GM20431 (cell line): Measurements from ENCODE around the gene FYCO1.

Experiments used
- in situ Hi-C: fragments of 300-500 bp; cut with MseI, MboI; formaldehyde crosslinking; loops from one replicate; pipeline ENCODE4 v1.15.0; 2020; ENCODE audit warnings: low sequenced_read_pairs; ENCODE audit not compliant: unreplicated experiment

Gene FYCO1

DNA sequence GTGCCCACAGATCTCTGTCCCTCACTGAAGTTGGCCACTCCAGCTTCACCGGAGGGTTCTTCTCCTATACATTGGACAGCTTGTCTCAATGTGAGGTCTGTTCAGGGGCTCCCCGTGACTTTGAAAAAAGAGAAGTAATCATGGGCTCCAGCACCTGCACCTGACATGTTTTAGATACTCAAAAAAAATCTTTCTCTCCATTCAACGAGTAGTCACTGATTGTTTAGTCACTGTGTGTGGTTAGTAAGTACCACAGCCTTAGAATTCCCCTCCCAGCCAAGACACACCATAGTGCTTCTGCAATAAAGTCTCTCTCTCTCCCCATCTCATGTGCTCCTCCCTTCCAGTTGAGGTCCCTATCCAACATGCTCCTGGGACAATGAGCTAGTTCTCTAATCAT is 90.7 kb downstream of the FYCO1 start:
- in situ Hi-C loops: no loop called here

DNA sequence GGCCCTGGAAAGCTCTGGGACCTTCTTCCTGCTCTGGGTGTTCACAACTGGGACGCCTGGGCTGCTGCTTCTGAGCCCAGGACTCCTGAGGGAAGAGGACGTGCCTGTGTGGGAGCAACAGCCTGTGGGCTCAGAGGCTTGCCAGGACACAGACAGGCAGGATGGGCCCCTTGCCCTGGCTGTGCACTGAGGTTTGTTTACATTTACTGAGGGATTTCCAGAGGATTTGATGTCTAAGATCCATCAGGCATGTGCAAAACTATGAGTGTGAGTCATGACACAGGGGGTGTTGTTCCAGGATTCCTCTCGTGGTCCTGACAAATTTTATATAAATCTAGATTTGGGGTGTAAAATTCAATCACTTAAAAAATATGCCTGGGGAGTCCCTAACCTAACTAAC is 98.7 kb downstream of the FYCO1 start:
- in situ Hi-C loops: no loop called here

DNA sequence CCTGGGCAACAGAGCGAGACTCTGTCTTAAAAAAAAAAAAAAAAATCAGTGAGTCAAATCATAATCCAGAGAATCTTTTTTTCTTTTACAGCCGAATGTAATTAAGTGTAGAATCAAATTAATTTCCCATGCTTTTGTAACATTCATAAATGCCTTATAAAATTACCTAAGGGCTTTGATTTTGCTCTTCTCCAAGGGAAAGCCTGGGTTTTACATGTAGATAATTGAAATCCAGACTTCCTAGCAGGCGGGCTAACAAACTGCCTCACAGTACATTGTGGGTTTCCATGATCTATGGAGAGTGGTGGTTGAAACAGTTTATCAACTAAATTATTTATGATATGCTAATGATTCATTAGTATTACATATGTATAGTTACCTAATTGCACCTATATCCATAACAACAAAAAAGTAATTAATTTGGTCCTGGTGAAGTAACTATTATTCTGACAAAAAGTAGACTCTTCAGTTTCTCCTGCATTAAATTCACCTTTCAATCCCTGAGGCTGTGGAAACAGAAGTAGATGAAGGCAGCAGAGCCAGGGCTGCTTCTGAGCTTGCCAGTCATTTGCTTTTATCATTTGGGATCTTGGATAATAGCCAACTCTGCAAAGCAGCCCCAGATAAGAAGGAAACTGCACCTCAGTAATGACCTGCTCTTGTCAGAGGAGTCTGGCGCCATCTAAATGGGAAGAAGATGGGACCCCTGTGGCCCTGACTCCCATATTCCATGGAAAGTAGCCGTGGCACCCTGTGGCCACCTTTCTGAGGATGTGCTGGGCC is 99.7 kb downstream of the FYCO1 start:
- in situ Hi-C loops: no loop called here

- in situ Hi-C loops: no loop called here
Measured at GRCh38 chr3:45894015-45894414, 101.6 kb downstream of the FYCO1 start.

GRCh38 chr3:45892161-45892560 is 103.5 kb downstream of the FYCO1 start:
- in situ Hi-C loops: no loop called here

- in situ Hi-C loops: no loop called here
Measured at GRCh38 chr3:45890405-45890804, 105.2 kb downstream of the FYCO1 start.

GRCh38 chr3:45889337-45889736 is 106.3 kb downstream of the FYCO1 start:
- in situ Hi-C loops: no loop called here

DNA sequence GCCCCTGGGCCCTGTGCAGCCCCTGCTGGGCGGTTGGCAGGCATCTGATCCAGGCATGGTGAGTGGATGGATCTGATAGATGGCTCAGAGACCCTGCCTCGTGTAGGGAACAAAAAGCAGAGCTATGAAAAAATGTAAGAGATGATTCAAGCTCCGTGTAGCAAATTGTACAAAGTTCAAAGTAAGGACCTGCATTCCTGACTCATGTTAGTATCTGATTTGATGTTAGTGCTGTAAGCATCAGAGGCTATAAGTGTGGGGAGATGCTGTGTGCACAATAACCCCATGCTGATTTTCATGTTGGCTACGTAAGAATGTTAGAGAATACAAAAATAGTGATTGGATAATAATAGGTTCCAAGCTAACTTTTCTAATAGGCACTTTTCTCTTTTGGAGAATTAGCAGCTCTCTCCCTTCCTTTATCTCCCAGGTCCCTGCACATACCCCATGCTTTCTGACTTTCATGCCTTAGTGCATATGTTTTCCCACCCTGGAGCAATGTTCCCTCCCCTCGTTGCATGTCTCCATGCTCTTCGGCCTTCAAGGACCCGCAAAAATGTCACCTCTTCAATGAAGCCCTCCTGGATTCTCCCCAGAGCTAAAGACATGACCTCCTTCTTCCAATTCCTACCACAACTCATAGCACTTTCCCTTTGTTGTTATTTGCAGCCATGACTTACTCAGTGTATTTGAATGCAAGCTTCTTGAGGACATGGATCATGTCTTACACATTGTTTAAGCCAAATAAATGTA is 107.7 kb downstream of the FYCO1 start:
- in situ Hi-C loops: no loop called here

DNA sequence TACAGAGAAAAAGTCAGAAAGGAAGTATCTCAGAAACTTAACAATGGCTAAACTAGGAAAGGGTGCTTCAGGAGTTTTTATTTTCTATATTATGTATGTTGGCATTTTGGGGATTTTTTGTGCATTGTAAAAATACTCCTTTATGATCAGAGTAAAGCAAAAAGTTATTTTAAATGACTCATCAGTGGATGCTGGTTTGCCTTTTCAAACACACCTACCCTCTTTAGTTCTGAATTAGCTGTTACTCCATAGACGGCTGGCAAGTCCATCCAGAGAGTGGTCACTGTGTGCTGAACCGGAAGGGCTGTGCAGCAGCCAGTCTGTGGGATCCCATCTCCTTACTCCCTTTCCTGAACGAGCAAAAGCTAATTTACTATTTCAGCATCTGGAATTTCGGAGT is 108.3 kb downstream of the FYCO1 start:
- in situ Hi-C loops: no loop called here

DNA sequence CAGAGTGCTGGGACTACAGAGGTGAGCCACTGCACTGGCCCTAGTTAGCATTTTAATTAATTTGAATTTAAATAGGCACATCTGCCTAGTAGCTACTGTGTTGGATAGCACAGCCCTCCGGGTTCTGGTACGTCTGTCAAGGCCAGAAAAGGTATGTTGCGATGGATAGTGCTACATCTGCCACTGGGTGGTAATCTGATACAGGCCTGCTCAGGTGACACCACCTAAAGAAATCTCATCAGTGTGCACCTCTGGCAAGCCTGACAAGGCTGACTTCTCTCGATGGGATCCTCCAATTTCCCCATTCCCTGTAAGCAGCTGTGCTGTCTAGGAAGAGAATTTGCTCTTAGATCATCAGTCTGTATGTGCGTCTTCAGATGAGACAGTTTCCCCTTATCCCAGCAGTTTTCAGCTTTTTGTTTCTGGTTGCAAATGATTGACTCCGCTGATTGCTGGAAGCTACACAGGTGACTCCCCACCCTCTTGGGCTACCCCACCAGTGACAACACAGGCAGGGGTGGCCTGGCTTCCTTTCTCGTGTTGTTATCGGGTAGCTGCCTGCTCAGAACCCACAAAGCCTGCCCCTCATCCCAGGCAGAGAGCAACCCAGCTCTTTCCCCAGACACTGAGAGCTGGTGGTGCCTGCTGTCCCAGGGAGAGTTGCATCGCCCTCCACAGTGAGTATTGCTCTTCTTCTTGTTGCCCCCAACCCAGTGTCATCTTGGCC is 109.5 kb downstream of the FYCO1 start, which contains the start of gene CCR9:
CCR9 (plus strand) TSS at position 565 of the 727 bp plus-strand sequence. CDS start 8,391 bp downstream, outside the sequence.
- in situ Hi-C loops: no loop called here

GRCh38 chr3:45884368-45885201 is 111.0 kb downstream of the FYCO1 start:
- in situ Hi-C loops: no loop called here

GRCh38 chr3:45881078-45882022 is 114.3 kb downstream of the FYCO1 start:
- in situ Hi-C loops: no loop called here

GRCh38 chr3:45880725-45881077 is 114.9 kb downstream of the FYCO1 start:
- in situ Hi-C loops: no loop called here

GRCh38 chr3:45878124-45878523 is 117.5 kb downstream of the FYCO1 start:
- in situ Hi-C loops: no loop called here

GRCh38 chr3:45874677-45875346 is 120.8 kb downstream of the FYCO1 start:
- in situ Hi-C loops: no loop called here

- in situ Hi-C loops: no loop called here
Measured at GRCh38 chr3:45873638-45874037, 122.0 kb downstream of the FYCO1 start.

DNA sequence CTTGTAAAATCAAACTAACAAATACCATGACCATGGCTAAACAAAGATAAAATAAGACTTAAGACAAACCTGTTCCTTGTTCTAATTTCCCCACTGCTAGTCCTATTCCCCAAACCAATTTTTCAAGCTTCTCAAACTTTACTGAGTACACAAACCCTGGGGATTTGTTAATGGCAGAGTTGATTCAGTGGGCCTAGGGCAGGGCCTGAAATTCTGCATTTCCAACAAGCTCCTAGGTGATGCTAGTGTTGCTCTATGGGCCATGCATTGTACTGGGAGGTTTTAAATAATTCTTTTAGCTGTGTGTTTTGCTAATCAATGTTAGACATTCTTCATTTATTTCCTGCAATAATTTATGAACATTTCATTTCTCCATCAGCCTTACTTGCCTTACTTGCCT is 122.6 kb downstream of the FYCO1 start:
- in situ Hi-C loops: no loop called here

- in situ Hi-C loops: no loop called here
Measured at GRCh38 chr3:45872569-45872968, 123.1 kb downstream of the FYCO1 start.
